GM19099 (cell line): ENCODE data around the gene METTL22.

Experiments used
- POLR2A ChIP-seq: IDR thresholded peaks from 3 replicates; pipeline ENCODE4 v1.6.1; 2011; ENCODE audit warnings: low read depth; ENCODE audit not compliant: insufficient read length; ENCODE audit errors: extremely low read depth

METTL22 gene

DNA sequence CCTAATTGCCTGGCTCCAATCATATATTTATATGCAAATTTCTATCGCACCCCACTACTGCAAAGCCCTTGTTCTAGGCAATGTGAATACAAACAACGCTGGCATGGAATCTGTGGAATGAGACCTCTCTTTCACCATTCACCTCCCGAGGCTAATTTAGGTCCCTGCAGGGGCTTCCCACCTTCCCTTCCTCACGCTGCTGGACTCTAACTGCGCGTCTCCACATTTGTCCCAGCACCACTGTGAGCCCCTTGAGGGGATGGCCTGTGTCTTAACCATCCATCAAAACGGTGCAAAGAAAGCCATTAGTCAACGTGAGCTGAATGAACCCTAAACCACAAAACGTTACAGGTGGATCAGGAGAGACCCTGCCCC is 32.8 kb upstream of the METTL22 start:
- TF ChIP-seq POLR2A = no peak

DNA sequence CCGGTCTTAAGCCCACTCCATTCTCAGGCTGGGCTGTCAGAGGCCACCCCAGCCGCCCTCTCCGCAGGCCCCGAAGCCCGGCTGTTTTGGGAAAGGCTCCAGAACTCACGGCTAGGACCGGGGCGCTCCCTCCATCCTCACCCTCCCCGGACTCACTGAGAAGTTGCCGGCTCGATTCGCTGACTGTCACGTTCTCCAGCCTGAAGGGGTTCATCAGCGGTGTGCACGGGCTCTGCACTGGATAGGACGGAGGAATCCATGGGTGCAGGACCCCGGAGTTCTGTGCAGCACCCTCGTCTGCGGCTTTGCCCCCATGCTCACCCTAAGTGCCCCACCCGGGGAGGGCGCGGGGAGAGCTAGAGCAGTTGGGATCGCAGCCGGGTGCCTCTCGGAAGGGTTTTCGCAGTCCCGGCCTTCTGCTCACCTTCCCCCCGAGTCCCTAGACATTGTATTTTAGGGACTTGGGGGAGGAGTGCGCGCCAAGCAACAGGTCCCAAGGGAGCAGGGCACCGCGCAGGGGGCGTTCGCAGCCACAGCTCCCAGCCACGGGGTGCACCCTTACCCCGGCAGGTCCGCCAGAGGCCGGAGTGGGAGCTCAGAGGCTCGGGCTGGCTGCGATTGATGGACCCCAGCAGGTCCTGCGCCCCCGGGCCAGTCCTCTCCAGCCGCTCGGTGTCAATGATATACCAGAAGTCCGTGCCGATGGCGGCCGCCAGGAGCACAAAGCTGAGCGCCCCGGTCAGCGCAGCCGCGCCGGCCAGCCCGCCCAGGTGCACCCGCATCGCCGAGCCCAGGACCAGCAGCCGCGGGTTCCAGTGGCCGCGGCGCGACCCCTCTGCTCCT is 32.2 kb upstream of the METTL22 start:
- TF ChIP-seq POLR2A = no peak

DNA sequence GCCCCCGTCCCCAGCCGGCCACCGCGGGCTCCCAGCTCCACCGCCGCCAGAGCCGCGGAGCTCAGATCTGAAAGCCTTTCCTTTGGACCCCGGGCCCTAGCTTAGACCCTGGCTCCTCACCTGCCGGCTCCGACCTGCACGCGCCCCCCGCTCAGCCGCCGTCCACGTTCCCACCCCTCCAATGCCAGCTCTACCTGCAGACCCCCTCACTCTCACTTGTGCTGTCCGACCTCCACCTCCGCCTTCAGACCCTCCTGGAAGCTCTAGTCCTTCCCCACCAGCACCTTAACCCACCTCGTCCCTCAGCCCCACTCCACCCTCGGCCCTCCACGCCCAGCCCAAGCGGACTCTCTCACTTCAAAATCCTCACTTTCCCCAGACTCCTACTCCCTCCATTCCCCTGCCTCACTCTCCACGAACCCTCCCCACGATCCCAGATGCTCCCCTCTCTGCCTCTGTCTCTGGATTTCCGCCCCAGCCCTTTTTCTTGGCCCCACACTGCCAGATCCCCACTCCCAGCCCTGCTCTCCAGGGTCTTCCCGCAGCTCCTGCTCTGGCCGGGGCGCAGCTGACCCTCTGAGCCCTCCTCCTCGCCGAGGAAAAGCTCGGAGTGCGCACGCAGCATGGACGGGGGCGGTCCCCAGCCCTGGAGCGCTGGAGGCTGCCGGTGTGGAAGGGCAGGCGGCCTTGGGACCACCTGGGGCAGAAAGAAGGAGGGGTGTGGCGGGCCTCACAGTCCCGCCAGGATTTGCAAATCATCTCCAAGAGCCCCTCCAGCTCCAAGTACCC is 31.4 kb upstream of the METTL22 start, which contains the start of gene TMEM114:
TSS of gene TMEM114 (minus strand) at position 612 of the 789 bp plus-strand sequence. CDS start 673 bp downstream, outside the sequence.
- no peak for TF ChIP-seq POLR2A

DNA sequence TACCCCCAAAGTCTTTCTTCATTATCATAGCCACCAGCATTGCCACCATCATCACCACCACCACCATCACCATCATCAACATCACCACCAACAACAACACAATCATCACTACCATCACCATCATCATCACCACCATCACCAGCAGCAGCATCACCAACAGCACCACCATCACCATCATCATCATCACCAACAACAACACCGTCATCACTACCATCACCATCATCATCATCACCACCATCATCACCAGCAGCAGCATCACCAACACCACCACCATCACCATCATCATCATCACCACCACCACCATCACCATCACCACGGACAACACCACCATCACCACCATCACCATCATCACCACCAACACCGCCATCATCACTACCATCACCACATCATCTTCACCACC is 30.7 kb upstream of the METTL22 start:
- TF ChIP-seq POLR2A = no peak

- TF ChIP-seq POLR2A = no peak
Observed at GRCh38 chr16:8591451-8591850, 30.0 kb upstream of the METTL22 start.

- no peak for TF ChIP-seq POLR2A
Observed at GRCh38 chr16:8594149-8594666, 27.3 kb upstream of the METTL22 start.

GRCh38 chr16:8595783-8596182 is 25.7 kb upstream of the METTL22 start:
- no peak for TF ChIP-seq POLR2A

DNA sequence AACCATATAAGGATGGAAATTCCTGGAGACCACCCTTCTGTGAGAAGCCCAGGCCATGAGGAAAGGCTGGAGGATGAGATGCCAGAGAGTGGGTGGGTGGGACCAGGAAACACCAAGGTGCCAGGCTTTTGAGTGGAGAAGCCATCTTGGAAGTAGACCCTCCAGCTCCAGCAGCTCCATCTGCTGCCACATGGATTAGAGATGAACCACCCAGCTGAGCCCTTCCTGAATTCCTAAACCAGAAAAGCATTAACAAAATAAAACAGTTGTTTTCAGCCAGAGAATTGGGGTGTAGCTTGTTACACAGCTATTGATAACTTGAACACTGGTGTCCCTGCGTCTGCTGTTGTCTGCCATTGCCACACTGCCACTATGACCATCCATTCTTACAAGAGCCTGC is 24.9 kb upstream of the METTL22 start:
- TF ChIP-seq POLR2A = no peak

DNA sequence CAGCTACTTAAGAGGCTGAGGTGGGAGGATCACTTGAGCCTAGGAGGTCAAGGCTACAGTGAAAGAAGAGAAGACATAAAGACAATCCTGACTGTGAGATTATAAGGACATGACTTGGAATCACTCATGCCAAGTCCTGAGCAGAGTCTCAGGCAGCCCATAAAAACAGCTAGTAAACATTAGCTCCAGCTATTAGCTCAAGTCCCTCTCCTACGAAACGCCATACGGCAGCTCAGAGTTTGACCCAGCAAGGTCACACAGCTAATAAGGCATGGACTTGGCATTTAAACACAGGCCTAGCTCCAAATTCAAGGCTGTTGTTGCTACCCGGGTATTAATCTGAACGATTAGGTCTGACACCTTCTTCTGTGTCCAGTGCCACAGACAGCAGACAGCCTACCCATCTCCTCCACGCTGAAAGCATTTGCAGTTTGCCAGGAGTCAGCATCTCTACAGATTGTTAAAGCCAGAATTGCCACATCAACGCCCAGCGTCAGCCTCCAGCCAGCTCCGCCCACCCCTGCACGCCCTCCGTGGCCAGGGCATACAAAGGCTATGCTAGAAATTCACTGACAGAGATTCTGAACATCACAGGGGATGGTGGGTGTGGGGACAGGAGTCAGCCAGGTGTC is 21.2 kb upstream of the METTL22 start:
- TF ChIP-seq POLR2A = no peak

GRCh38 chr16:8605554-8605953 is 15.9 kb upstream of the METTL22 start:
- TF ChIP-seq POLR2A = no peak

DNA sequence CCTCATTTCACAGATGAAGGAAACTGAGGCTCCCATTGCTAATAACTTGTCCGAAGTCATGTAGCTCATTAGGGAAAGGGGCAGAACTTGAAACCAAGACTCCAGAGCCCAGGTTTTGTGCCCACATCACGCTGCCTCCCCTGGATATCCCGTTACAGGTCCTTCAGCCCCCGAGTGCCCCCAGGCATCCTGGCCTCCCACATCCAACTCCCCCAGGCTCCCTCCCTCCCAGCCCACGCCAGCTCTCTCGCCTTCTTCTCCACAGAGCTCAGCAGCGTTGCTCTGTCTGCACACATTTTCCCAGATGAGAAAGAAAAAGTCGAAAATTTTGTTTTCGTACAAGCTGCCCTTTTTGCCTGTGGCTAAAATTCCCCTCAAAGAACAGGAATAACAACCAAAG is 14.3 kb upstream of the METTL22 start:
- TF ChIP-seq POLR2A = no peak

DNA sequence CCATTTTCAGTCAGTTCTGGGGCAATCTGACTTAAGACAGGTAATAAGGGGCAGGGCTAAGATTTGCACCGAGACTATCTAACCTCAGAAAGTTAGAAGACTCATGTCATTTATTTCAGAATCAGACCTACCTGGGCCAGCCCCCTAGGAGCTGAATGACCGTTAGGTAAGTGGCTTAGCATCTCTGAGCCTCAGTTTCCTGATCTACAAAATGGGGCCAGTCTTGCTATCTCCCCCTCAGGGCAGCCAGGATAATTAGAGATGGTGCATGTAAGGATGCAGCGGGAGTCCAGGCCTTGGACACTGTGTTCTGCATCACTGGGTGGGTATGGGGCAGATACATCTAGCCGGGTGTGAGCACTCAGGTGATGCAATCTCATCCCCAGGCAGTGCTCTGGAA is 10.4 kb upstream of the METTL22 start:
- no peak for TF ChIP-seq POLR2A

DNA sequence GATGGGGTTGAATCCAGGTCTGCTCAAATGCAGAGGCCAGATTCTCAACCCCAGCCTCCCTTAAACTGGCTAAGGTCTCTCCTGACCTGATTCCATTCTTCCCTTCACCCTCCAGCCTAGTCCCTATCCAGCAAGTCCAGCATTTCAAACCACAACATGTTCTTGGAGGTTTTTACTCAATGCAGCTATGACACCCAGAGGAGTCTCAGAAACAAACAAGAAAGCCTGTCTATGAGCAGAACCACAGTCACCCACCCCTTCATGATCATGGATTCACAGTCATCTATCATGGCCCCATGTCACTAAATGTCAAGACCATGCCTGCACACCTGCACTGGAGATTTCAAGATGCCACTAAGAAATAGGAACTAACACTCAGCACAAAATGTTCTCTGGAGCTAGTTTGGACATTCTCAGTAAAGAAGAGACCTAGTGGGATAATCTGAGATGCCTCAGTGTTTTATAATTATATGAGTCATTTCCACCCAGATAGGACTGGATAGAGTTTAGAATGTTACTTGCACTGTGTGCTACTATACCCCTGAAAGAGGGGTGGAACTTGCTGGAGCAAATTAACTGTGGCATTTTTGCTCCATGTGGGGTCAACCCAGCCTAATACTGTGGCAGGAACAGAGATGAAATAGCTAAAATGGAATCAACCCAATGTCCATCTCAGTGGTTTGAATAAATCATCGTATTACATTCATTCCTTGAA is 9.5 kb upstream of the METTL22 start:
- TF ChIP-seq POLR2A = no peak

- no peak for TF ChIP-seq POLR2A
Observed at GRCh38 chr16:8614435-8615029, 7.0 kb upstream of the METTL22 start.

DNA sequence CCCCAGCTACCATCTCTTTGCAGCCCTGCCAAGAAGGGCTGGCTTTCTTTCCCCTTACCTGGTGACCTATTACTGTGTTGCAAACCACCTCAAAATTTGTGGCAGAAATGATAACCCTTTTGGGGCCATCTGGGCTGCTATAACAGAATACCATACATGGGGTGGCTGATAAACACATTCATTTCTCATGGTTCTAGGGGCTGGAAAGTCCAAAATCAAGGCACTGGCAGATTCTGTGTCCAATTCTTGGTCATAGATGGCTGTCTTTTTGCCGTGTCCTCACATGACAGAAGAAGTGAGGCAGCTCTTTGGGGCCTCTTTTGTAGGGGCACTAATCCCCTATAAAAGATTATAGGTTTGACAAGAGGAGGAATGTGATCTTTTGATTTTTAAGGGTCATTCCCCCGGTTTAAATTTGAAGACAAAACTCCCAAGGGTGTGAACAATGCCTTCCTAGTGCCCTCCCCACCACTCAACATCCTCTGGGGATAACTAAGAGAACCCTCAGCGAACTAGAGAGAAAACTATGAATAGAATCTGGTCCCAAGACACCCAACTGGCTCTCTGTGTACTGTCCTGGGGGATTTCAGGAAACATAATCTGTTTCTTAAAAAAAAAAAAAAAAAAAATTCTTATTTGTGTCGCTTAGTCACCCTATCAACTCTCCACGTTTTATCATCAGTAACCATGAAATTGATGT is 1.7 kb upstream of the METTL22 start:
- TF ChIP-seq POLR2A = no peak
